ENCODE data around the gene SIX5. TPM values are rescaled to one million over a fixed set of nuclear protein-coding genes. Genes with fewer than 3 reads are reported as not detected.
A peak's percentile ranks its signal among the peaks of the same experiment; 100 is the strongest.
"Not testable (repeated sequence)": the region's sequence is repeated elsewhere in the genome, so short reads cannot be mapped to it uniquely, and the experiment has no call there.

SIX5 gene
- total RNA-seq = 26.3 TPM

GRCh38 chr19:45768984-45769782, at the start of gene SIX5:
Gene SIX5, minus strand, starts transcription at chr19:45769252. Its CDS starts 408 bp downstream, at chr19:45768844.
- DNase-seq (ENCODE audit: low spot score) (peak; percentile 100), ATAC-seq (peak; percentile 74)
- intact Hi-C loops (cut with DNase I) = loop anchor here (10.0 kb wide), 1 partner anchor 74 kb away; the partner anchor contains the start of genes QPCTL and SNRPD2

DNA sequence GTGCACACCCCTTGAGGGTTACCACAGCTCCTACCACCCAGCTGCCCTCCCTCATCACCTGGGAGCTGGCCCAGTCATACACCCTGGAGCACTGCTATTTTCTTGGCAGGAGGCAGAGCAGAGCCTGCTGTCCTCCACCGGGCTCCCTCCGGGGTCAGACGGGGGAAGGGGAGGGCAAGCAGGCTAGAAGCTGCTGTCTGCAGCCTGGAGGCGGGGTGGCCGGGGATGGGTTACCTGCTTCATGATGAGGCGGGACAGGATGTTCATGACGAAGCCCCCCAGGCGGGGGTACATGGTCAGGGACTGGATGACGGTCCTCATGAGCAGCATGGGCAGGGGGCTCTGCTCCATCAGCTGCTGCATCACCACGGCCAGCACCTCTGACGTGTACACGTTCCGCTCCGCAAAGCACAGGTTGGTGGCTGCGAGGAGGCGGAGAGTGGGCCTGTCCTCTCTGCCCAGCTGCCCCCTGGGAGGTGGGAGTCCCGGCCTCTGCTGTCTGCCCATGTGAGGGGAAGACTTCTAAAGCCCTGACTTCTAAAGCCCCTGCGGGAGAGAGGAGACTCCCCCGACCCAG, 48.8 kb upstream of the SIX5 start:
- ATAC-seq = no peak
- intact Hi-C loops (cut with DNase I) = no loop called here
- no peak for DNase-seq (ENCODE audit: low spot score)

DNA sequence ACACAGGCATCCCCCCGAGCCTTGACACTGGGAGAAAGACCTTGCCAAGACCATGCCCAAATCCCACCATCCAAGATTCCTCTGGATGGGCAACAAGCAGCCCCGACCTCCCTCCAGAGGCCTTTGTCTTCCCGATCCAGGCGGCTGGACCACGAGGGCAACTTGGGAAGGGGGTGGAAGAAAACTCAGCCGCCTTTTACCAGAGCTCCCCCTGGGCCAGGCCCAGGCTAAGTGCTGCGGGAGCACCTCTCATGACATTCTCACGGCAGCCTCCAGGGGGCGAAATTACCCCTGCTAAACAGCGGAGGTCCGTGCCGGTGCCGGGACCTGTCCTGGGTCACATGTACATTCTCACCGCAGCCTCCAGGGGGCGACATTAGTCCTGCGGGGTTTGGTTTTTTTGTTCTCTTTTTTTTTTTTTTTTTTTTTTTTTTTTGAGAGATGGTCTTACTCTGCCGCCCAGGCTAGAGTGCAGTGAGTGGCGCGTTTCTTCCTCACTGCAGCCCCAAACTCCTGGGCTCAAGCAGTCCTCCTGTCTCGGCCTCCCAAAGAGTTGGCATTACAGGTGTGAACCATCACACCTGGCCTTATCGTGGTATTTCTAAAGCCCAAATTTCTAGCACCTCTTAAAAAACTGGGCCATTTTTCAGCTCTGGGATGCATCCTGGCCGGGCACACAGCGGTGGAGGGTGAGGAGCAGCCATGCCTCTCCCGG, 48.1 kb upstream of the SIX5 start:
- peak; percentile 97 for DNase-seq (ENCODE audit: low spot score)
- peak; percentile 90 for ATAC-seq
- intact Hi-C loops (cut with DNase I) = no loop called here

- intact Hi-C loops (cut with DNase I) = no loop called here
- peak; percentile 20 for ATAC-seq
- DNase-seq (ENCODE audit: low spot score) = no peak
These were observed 47.4 kb upstream of the SIX5 start for GRCh38 chr19:45816236-45817009.

DNA sequence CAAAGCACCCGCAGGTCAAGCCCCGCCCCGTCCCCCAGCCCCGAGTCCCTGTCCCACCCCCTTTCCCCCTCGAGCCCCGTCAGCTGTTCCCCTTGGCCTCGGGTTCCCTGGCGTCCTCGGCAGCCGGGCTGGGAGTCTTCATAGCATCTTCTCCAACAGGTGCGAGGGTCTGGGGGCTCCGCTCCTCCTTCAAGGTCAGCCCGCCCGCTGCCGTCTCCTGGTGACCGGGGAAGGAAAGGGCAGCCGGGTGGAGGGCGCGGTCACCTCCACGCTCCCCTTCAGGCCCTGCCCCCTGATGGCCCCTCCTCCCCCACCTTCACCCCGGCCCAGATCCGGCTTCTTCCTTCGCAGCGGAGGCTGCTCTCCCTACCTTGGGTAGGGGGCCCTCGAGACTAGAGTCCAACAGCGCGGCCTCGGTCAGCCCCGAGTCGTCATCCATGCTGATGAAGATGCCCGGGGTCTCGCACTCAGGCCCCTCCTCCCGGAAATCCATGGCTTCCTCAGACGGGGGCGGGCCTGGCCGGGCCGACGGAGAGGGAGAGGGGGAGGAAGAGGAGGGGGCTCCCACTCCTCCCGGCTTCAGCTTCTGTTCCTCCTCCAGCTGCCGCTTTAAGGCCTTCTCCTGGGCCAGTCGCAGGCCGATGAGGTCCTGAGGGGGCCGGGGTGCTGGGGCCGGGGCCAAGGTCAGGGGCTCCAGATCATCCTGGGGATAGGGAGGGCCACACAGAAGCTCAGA, 46.6 kb upstream of the SIX5 start:
- intact Hi-C loops (cut with DNase I) = no loop called here
- ATAC-seq (peak; percentile 37), DNase-seq (ENCODE audit: low spot score) (no peak)

DNA sequence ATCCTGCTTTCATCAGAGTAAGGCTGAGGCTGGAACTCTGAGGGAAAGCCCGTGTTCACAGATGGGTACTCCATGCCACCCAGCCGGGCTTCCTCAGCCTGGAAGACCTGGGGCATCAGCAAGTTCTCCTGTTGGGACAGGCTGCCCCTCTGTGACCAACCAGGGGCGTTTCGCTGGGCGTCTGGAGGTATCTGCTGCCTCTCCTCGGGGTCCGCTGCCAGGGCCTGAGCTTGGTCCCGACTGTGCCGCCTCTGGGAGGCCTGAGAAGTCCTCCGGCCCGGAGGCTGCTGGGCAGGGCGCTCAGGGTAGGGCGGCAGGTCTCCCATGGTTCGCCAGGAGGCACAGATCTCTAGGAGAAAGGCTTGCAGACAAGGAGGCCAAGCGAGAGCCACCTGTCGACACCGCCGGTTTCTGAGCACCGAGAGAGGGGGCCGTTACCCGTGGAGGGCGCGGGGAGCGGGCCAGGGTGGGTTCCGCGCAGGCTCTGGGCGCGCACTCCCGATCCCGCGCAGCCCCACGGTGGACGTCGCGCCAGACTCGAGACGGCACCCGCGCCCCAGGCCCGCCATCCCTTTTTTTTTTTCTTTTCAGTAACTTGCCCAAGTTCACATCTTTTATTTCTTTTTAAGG, 45.9 kb upstream of the SIX5 start, which contains the start of gene RSPH6A:
Gene RSPH6A, minus strand, starts transcription at position 458 of the 630 bp plus-strand sequence. Its CDS starts 132 bp downstream, at position 326.
- no peak for DNase-seq (ENCODE audit: low spot score)
- ATAC-seq = no peak
- intact Hi-C loops (cut with DNase I) = no loop called here

DNA sequence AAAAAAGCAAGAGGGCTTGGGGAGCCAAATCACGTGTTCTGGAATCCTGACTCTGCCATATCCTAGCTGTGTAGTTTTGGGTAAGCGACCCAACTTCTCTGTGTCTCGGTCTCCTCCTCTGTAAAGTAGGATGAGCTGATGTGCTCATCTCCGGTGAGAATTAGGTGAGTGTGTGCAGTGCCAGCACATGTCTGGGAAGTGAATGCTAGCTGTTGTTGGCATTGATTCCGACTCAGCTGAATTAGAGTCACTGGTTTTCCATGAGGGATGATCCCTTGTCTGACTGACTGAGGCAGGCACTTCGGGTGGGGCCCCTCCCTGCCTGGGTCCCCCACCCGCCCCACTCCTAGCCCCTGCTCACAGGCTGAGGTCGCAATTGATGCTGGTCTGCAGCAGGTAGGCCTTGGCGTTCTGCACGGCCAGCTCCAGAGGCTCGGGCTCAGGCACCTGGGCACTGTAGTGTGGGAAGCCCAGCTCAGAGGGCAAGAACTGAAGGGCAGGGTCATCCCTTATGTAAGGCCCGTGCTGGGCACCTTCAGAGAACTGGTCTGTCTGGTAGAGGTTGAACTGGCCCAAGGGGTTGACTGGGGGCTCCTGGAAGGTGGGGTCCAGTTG, 45.2 kb upstream of the SIX5 start:
- intact Hi-C loops (cut with DNase I) = no loop called here
- ATAC-seq (no peak), DNase-seq (ENCODE audit: low spot score) (no peak)

- DNase-seq (ENCODE audit: low spot score) (no peak), ATAC-seq (no peak)
- intact Hi-C loops (cut with DNase I) = no loop called here
These were observed 43.2 kb upstream of the SIX5 start for GRCh38 chr19:45812297-45812696.

- no peak for ATAC-seq
- intact Hi-C loops (cut with DNase I) = no loop called here
- no peak for DNase-seq (ENCODE audit: low spot score)
These were observed 40.6 kb upstream of the SIX5 start for GRCh38 chr19:45809643-45810159.

DNA sequence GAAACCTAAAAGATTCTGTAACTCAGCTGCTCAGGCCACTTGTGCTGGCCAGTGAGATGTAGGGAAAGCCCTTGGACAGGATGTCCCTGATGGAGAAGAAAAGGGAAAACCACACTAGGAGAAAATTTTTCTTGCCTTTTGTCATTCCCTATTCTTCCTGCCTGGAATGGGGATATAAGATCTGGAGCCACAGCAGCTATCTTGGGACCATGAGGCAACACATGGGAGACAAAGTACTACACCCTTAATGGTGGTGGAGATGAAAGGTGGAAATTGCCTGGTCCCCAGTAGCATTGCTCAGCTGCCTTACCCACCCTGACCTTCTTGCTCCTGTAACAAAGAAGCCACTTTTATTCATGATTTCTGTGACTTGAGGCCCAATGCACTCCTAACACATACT, 36.7 kb upstream of the SIX5 start:
- intact Hi-C loops (cut with DNase I) = no loop called here
- DNase-seq (ENCODE audit: low spot score) (no peak), ATAC-seq (no peak)

GRCh38 chr19:45804959-45805230, 35.8 kb upstream of the SIX5 start:
- intact Hi-C loops (cut with DNase I) = no loop called here
- ATAC-seq (no peak), DNase-seq (ENCODE audit: low spot score) (no peak)

GRCh38 chr19:45804140-45804958, 35.3 kb upstream of the SIX5 start:
- ATAC-seq = no peak
- DNase-seq (ENCODE audit: low spot score) = peak; percentile 60
- intact Hi-C loops (cut with DNase I) = no loop called here

DNA sequence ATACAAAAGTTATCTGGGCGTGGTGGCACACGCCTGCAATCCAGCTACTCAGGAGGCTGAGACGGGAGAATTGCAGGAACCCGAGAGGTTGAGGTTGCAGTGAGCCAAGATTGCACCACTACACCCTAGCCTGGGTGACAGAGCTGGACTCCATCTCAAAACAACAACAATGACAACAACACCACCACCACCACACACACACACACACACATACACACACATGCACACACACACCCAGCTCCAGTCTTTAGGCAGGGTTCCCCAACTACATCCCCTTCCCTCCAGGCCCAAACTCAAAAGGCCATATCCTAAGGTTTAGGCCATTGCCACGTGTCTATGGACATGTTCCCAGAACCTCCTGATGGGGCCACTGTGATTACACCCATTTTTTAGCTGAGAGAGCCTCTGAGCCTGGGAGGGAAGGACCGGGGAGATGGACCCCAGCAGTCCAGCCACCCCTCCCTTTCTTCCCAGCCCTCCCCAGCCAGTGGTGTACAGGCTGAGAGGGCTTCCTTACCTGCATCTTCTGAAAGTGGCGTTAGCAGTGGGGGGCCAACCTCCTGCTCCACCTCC, 32.6 kb upstream of the SIX5 start:
- DNase-seq (ENCODE audit: low spot score) (no peak), ATAC-seq (no peak)
- intact Hi-C loops (cut with DNase I) = no loop called here

DNA sequence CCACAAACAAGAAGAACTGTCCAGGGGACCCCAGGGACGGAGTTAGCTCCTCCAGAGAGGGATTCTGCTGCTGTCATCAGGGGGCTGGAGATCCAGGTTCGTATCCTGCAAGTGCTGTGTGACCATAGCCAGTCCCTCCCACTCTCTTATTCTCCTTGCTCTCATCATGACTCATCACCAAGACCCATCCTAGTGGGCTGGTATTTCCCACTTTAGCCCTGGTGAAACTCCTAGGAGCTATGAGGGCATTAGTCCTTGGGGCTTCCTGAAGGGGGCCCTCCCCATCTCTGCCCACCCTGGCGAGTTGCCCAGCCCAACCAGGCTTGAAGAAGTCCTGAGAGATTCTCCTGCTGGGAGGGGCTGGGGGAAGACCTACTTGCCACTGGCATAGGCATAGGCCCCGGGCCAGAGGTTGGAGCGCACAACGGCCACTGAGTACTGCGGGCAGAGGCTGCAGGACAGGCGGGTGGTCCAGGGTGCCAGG, 31.1 kb upstream of the SIX5 start:
- intact Hi-C loops (cut with DNase I) = no loop called here
- peak; percentile 57 for DNase-seq (ENCODE audit: low spot score)
- peak; percentile 25 for ATAC-seq

GRCh38 chr19:45799541-45799940, 30.5 kb upstream of the SIX5 start:
- intact Hi-C loops (cut with DNase I); ATAC-seq: not testable (repeated sequence)

DNA sequence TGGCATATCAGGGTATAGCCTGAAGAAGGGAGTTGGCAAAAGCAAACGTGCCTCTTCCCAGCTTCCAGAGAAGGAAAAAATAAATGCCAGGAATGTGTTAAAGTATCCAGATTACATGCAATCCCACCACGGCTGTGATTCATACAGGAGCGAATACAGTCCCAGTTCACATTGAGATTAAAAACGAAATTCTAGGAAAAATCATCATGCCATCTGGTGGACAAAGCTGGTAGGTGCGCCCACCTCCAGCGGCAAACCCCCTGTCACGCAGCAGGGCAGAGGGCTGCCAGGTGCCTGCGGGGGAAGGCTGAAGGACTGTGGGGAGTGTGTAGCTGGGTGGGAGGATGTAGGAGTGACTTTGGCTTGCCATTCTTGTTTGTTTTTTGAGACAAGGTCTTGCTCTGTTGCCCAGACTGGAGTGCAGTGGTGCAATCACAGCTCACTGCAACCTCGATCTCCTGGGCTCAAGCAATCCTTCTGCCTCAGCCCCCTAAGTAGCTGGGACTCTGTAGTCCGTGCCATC, 30.0 kb upstream of the SIX5 start:
- ATAC-seq (peak; percentile 88), DNase-seq (ENCODE audit: low spot score) (peak; percentile 79)
- intact Hi-C loops (cut with DNase I) = no loop called here

More at GRCh38 chr19:45799541-45799940, 30.5 kb upstream of the SIX5 start:
- not testable (repeated sequence) for DNase-seq (ENCODE audit: low spot score)
